NB4 (cell line): ENCODE measurements around the gene NLRC3.

Experiments used
- CTCF ChIP-seq: IDR thresholded peaks from one replicate; pipeline ENCODE4 v1.5.1; 2012; ENCODE audit warnings: low read depth, low read length
- MYC ChIP-seq: IDR thresholded peaks from 2 replicates; pipeline ENCODE4 v1.6.1; 2011; ENCODE audit warnings: low read depth, low read length
- POLR2A ChIP-seq: IDR thresholded peaks from 2 replicates; pipeline ENCODE4 v1.6.1; 2011; ENCODE audit warnings: mild to moderate bottlenecking; ENCODE audit not compliant: insufficient read length; ENCODE audit errors: extremely low read depth

GRCh38 chr16:3509470-3509928, 67.7 kb downstream of the NLRC3 start:
- no peak for TF ChIP-seq POLR2A
- no peak for TF ChIP-seq CTCF
- TF ChIP-seq MYC, result no peak
